Karpas-422 (cell line): Measurements from ENCODE around the gene NEMP1. TPM values are rescaled to one million over a fixed set of nuclear protein-coding genes. Genes with fewer than 3 reads are reported as not detected.
"Not testable (repeated sequence)": the region's sequence is repeated elsewhere in the genome, so short reads cannot be mapped to it uniquely, and the experiment has no call there.

Experiments
- DNase-seq: peaks from one replicate; pipeline ENCODE4 v3.0.0-alpha.2; 2015
- H2AFZ ChIP-seq: fragments of 200-600 bp; sonication (generic); 2 replicates; pipeline ENCODE4 v1.6.1; 2014; ENCODE audit warnings: antibody characterized with exemption, low read length, mixed read lengths
- H3K27ac ChIP-seq: fragments of 200-600 bp; sonication (generic); 2 replicates; pipeline ENCODE4 v1.5.1; 2014; ENCODE audit warnings: mild to moderate bottlenecking, low read length, moderate library complexity
- H3K27me3 ChIP-seq: fragments of 200-600 bp; sonication (generic); 2 replicates; pipeline ENCODE4 v1.6.1; 2014; ENCODE audit warnings: low read length, mixed read lengths
- H3K36me3 ChIP-seq: fragments of 200-600 bp; sonication (generic); 2 replicates; pipeline ENCODE4 v1.6.1; 2014; ENCODE audit warnings: low read length, mixed read lengths; ENCODE audit not compliant: insufficient read depth
- H3K4me1 ChIP-seq: fragments of 200-600 bp; sonication (generic); 2 replicates; pipeline ENCODE4 v1.6.1; 2014; ENCODE audit warnings: mild to moderate bottlenecking, low read length, mixed read lengths
- H3K4me2 ChIP-seq: fragments of 200-600 bp; sonication (generic); 2 replicates; pipeline ENCODE4 v1.6.1; 2014; ENCODE audit warnings: low read length, low read depth, mild to moderate bottlenecking; ENCODE audit not compliant: poor library complexity, severe bottlenecking
- H3K4me3 ChIP-seq: fragments of 200-600 bp; sonication (generic); 2 replicates; pipeline ENCODE4 v1.5.1; 2014; ENCODE audit warnings: mild to moderate bottlenecking, antibody characterized with exemption, low read length, mixed read lengths
- H3K79me2 ChIP-seq: fragments of 200-600 bp; sonication (generic); 2 replicates; pipeline ENCODE4 v1.6.1; 2014; ENCODE audit warnings: mild to moderate bottlenecking, low read length, mixed read lengths
- H3K9ac ChIP-seq: fragments of 200-600 bp; sonication (generic); 2 replicates; pipeline ENCODE4 v1.6.0; 2014; ENCODE audit warnings: low read length
- H3K9me2 ChIP-seq: fragments of 200-600 bp; sonication (generic), shearing (Covaris generic); replicated peaks from 2 replicates; pipeline ENCODE4 v1.6.0; 2014; ENCODE audit warnings: mild to moderate bottlenecking, low read length, moderate library complexity; ENCODE audit not compliant: insufficient read depth
- H3K9me3 ChIP-seq: fragments of 300-700, 200-600 bp; sonication (generic); 2 replicates; pipeline ENCODE4 v1.6.1; 2014; ENCODE audit warnings: low read length, mixed read lengths
- H4K20me1 ChIP-seq: fragments of 200-600 bp; sonication (generic); 2 replicates; pipeline ENCODE4 v1.6.1; 2014; ENCODE audit warnings: mild to moderate bottlenecking, antibody characterized with exemption, low read length, low read depth; ENCODE audit not compliant: insufficient read depth
- total RNA-seq: library from RNA; depleted of rRNA; stranded (reverse); fragments of >200 nt; shearing (Covaris generic); gene quantifications from 2 replicates; pipeline ENCODE4 v1.2.3, GENCODE V29; 2014; ENCODE audit warnings: low replicate concordance

NEMP1 gene
- total RNA-seq, 1 experiment from 2014 or later = 59.6 TPM

GRCh38 chr12:57120718-57121117 lies 42.1 kb upstream of the NEMP1 start:
- H3K9me3 ChIP-seq, H3K4me2 ChIP-seq, H4K20me1 ChIP-seq, H3K27ac ChIP-seq, H3K4me3 ChIP-seq, H3K9me2 ChIP-seq, H2AFZ ChIP-seq, DNase-seq, H3K27me3 ChIP-seq, H3K36me3 ChIP-seq, H3K9ac ChIP-seq, H3K79me2 ChIP-seq: not testable (repeated sequence)
- peaks cover 12% of the 10 kb centered on the region for H3K4me1 ChIP-seq

DNA sequence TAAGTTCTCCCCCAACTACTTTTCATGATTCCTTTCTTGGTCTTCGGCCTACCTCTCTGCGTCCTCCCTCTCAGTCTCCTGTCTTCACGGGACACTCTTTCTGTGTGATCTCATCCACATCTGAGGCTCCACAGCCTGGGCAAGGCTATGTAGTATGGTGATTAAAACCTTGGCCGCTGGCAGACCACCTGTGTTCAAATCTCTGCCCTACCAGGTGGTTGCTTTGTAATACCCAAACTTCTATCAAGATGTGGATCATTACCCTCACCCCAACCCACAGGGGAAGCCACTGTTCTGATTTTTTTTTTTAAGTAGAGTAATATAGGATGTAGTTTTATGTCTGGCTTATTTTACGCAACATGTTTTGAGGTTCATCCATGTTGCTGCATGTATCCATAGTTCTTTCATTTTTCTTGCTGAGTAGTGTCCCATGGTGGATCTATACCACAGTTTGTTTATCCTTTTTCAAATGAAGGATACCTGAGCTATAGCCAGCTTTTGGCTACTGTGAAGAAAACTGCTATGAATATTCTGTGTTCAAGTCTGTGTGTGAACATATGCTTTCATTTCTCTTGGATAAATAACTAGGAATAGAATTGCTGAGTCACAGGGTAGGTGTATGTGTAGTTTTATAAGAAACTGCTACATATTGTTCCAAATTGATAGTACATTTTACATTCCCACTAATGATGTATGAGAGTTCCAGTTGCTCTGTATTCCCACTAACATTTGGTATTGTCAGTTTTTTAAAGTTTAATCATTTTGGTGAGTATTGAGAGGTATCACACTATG lies 40.9 kb upstream of the NEMP1 start:
- Histone ChIP-seq H3K4me1 (peaks cover 12% of the 10 kb centered on the region), H2AFZ (0 out of 2 replicates have a peak overlapping the region, but pooled peaks have one; percentile 8), H3K9me2 (no peaks in the 10 kb centered on the region), H3K27ac (no peak overlapping the region), H4K20me1 (no peaks in the 10 kb centered on the region), H3K79me2 (no peaks in the 10 kb centered on the region), H3K27me3 (no peaks in the 10 kb centered on the region), H3K4me2 (no peak overlapping the region), H3K4me3 (no peak overlapping the region), H3K9ac (no peak overlapping the region), H3K9me3 (peaks cover 7% of the 10 kb centered on the region; the same call in 1 of the 2 replicates), H3K36me3 (no peaks in the 10 kb centered on the region)
- DNase-seq = no peak

DNA sequence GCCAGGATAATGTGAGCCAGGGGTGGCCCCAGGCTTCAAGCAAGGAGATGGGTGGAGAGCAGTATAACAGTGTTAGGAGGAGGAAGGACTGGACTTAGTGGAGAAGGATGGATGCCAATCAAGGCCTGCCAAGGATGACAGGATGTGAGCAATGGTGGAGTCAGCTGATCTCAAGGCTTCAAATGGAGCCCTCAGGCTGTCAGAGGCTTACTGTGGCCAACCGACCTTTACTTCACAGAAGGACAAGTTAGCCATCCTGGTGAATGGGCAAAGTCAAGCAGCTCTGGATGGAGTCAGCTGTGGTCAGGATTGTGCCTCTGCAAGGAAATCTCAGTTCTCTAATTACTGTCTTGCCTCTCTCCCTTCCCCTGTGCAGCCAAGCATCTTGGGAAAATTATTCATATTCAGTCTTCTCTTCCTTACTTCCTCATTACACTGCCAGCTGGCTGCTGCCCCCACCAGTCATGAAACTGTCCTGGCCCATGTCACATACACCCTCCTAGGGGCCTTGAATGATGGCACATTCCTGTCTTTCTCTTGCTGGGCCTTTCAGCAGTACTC lies 40.2 kb upstream of the NEMP1 start:
- Histone ChIP-seq H2AFZ (0 out of 2 replicates have a peak overlapping the region, but pooled peaks have one; percentile 8), H3K9me2 (no peaks in the 10 kb centered on the region), H3K9me3 (peaks cover 5% of the 10 kb centered on the region; the same call in 1 of the 2 replicates), H3K27ac (no peak overlapping the region), H3K4me3 (no peak overlapping the region), H3K9ac (no peak overlapping the region), H3K79me2 (no peaks in the 10 kb centered on the region), H3K4me2 (no peak overlapping the region), H3K36me3 (no peaks in the 10 kb centered on the region), H3K27me3 (no peaks in the 10 kb centered on the region), H4K20me1 (no peaks in the 10 kb centered on the region), H3K4me1 (peaks cover 12% of the 10 kb centered on the region)
- DNase-seq = peak; percentile 55

GRCh38 chr12:57116580-57117281 lies 38.1 kb upstream of the NEMP1 start:
- H3K4me1 ChIP-seq = peaks cover 22% of the 10 kb centered on the region
- no peak overlapping the region for H3K27ac ChIP-seq
- H4K20me1 ChIP-seq = no peaks in the 10 kb centered on the region
- no peak overlapping the region for H3K4me3 ChIP-seq
- H3K9ac ChIP-seq = no peak overlapping the region
- no peaks in the 10 kb centered on the region for H3K9me2 ChIP-seq
- H3K9me3 ChIP-seq = no peaks in the 10 kb centered on the region
- H3K36me3 ChIP-seq = no peaks in the 10 kb centered on the region
- DNase-seq = no peak
- H3K79me2 ChIP-seq = no peaks in the 10 kb centered on the region
- no peak overlapping the region for H2AFZ ChIP-seq
- H3K4me2 ChIP-seq = no peak overlapping the region
- no peaks in the 10 kb centered on the region for H3K27me3 ChIP-seq

GRCh38 chr12:57112492-57113294 lies 34.1 kb upstream of the NEMP1 start:
- Histone ChIP-seq H3K4me3 (peak overlapping the region; percentile 96; the same call in 1 of the 2 replicates), H3K27ac (no peak overlapping the region), H3K9ac (peak overlapping the region; percentile 32), H3K9me3 (no peaks in the 10 kb centered on the region), H3K4me1 (peaks cover 42% of the 10 kb centered on the region), H3K9me2 (no peaks in the 10 kb centered on the region), H3K79me2 (peaks cover 37% of the 10 kb centered on the region), H3K36me3 (peaks cover 10% of the 10 kb centered on the region; the same call in 1 of the 2 replicates), H3K27me3 (no peaks in the 10 kb centered on the region), H4K20me1 (peaks cover 15% of the 10 kb centered on the region), H2AFZ (peak overlapping the region; percentile 24; the same call in 1 of the 2 replicates), H3K4me2 (peak overlapping the region; percentile 94)
- no peak for DNase-seq

DNA sequence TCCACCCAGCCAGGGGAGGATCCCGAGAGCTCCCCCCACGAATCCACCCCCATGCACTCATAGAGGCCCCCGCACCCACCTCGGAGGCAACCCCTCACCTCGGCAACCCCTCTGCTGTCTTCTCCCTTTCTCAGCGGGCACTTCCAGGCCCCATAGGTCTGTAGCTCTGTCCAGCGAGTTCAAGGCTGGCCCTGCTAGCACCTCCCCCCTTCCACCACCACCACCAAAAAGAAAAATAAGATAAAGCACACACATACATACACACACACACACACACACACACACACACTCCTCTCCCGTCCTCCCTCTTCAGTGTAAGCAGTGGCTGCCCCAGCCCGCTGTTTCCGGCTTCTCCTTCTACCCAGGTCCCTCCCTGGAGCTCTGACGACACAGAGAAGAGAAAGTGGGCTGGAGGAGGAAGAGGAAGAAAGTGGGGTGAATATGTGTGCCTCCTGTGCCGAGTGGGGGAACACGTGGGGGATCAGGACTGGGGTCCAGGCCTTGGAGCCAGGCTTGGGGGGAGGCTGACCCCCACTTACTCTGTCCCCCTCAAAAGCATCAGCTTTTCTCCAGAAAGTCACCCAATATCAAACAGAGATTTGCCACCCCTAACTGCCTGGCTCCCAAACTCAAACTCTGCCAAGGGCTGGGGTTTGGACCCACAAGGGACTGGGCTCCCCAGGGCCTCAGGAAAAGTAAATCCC lies 32.6 kb upstream of the NEMP1 start, which contains the start of gene STAT6:
TSS of gene STAT6 (minus strand) at position 332 of the 704 bp plus-strand sequence. CDS start 3,084 bp downstream, outside the sequence.
- Histone ChIP-seq H3K27me3 (no peaks in the 10 kb centered on the region), H2AFZ (peak within 1 kb of the TSS; percentile 80; the same call in 1 of the 2 replicates), H3K9me3 (no peaks in the 10 kb centered on the region), H3K4me1 (peaks cover 48% of the 10 kb centered on the region), H3K79me2 (peaks cover 40% of the 10 kb centered on the region), H3K9me2 (no peaks in the 10 kb centered on the region), H4K20me1 (peaks cover 18% of the 10 kb centered on the region), H3K4me2 (peak within 1 kb of the TSS; percentile 94), H3K36me3 (peaks cover 14% of the 10 kb centered on the region; the same call in 1 of the 2 replicates), H3K27ac (peak within 1 kb of the TSS; percentile 87), H3K9ac (peak within 1 kb of the TSS; percentile 93), H3K4me3 (peak within 1 kb of the TSS; percentile 96)
- peak; percentile 96 for DNase-seq
